Ishikawa (cell line): ENCODE results near the gene TDRD15.

Experiments
- CREB1 ChIP-seq: IDR thresholded peaks from 2 replicates; pipeline ENCODE4 v1.6.1; 2012; ENCODE audit warnings: low read depth
- FOXM1 ChIP-seq: IDR thresholded peaks from 2 replicates; pipeline ENCODE4 v1.6.1; 2012; ENCODE audit warnings: low read depth, borderline replicate concordance
- MAX ChIP-seq: IDR thresholded peaks from 2 replicates; pipeline ENCODE4 v1.6.1; 2012
- RAD21 ChIP-seq: IDR thresholded peaks from 2 replicates; pipeline ENCODE4 v1.6.1; 2012; ENCODE audit warnings: low read depth
- YY1 ChIP-seq: IDR thresholded peaks from 2 replicates; pipeline ENCODE4 v1.6.1; 2012; ENCODE audit warnings: low read depth
- ZBTB7A ChIP-seq: IDR thresholded peaks from 2 replicates; pipeline ENCODE4 v1.6.1; 2012; ENCODE audit warnings: low read depth

- TF ChIP-seq FOXM1 (no peak), CREB1 (no peak), MAX (no peak), YY1 (no peak), RAD21 (no peak), ZBTB7A (no peak)
These were observed 22.9 kb downstream of the TDRD15 start for GRCh38 chr2:21146638-21147037.
